Measurements from ENCODE around the gene AP4M1.

The AP4M1 gene

GRCh38 chr7:100107125-100107737 is 5.8 kb downstream of the AP4M1 start:
- Histone ChIP-seq H3K27ac (ENCODE audit: poor library complexity, severe bottlenecking) (no peak overlapping the region), H3K4me3 (ENCODE audit: severe bottlenecking) (no peak overlapping the region), H3K4me1 (ENCODE audit: insufficient read depth, poor library complexity, severe bottlenecking) (no peaks in the 10 kb centered on the region), H3K9me3 (ENCODE audit: severe bottlenecking) (no peaks in the 10 kb centered on the region), H3K27me3 (ENCODE audit: insufficient read depth, poor library complexity, severe bottlenecking) (no peaks in the 10 kb centered on the region), H3K36me3 (ENCODE audit: low read depth) (peaks cover 56% of the 10 kb centered on the region)
- ATAC-seq (ENCODE audit: low read depth) (no peak), DNase-seq (ENCODE audit: low spot score) (no peak)
- no peak for TF ChIP-seq CTCF (IDR thresholded peaks at IDR 0.05; ENCODE audit: poor library complexity, severe bottlenecking)

- ATAC-seq (ENCODE audit: low read depth) (no peak), DNase-seq (ENCODE audit: low spot score) (no peak)
- Histone ChIP-seq H3K9me3 (ENCODE audit: severe bottlenecking) (no peaks in the 10 kb centered on the region), H3K27ac (ENCODE audit: poor library complexity, severe bottlenecking) (no peak overlapping the region), H3K4me3 (ENCODE audit: severe bottlenecking) (no peak overlapping the region), H3K27me3 (ENCODE audit: insufficient read depth, poor library complexity, severe bottlenecking) (no peaks in the 10 kb centered on the region), H3K36me3 (ENCODE audit: low read depth) (peaks cover 63% of the 10 kb centered on the region), H3K4me1 (ENCODE audit: insufficient read depth, poor library complexity, severe bottlenecking) (no peaks in the 10 kb centered on the region)
- TF ChIP-seq CTCF (IDR thresholded peaks at IDR 0.05; ENCODE audit: poor library complexity, severe bottlenecking) = no peak
Measured at GRCh38 chr7:100107890-100108289, 6.4 kb downstream of the AP4M1 start.

GRCh38 chr7:100109521-100110163 is 8.2 kb downstream of the AP4M1 start:
- no peaks in the 10 kb centered on the region for H3K4me1 ChIP-seq (ENCODE audit: insufficient read depth, poor library complexity, severe bottlenecking)
- H3K9me3 ChIP-seq (ENCODE audit: severe bottlenecking) = no peaks in the 10 kb centered on the region
- peaks cover 74% of the 10 kb centered on the region for H3K36me3 ChIP-seq (ENCODE audit: low read depth)
- ATAC-seq (ENCODE audit: low read depth) (no peak), DNase-seq (ENCODE audit: low spot score) (no peak)
- no peak overlapping the region for H3K4me3 ChIP-seq (ENCODE audit: severe bottlenecking)
- no peak overlapping the region for H3K27ac ChIP-seq (ENCODE audit: poor library complexity, severe bottlenecking)
- no peaks in the 10 kb centered on the region for H3K27me3 ChIP-seq (ENCODE audit: insufficient read depth, poor library complexity, severe bottlenecking)
- no peak for TF ChIP-seq CTCF (IDR thresholded peaks at IDR 0.05; ENCODE audit: poor library complexity, severe bottlenecking)

- Histone ChIP-seq H3K36me3 (ENCODE audit: low read depth) (peaks cover 69% of the 10 kb centered on the region), H3K27ac (ENCODE audit: poor library complexity, severe bottlenecking) (no peak overlapping the region), H3K4me3 (ENCODE audit: severe bottlenecking) (no peak overlapping the region), H3K27me3 (ENCODE audit: insufficient read depth, poor library complexity, severe bottlenecking) (no peaks in the 10 kb centered on the region), H3K4me1 (ENCODE audit: insufficient read depth, poor library complexity, severe bottlenecking) (no peaks in the 10 kb centered on the region), H3K9me3 (ENCODE audit: severe bottlenecking) (no peaks in the 10 kb centered on the region)
- TF ChIP-seq CTCF (IDR thresholded peaks at IDR 0.05; ENCODE audit: poor library complexity, severe bottlenecking) = no peak
- DNase-seq (ENCODE audit: low spot score) (no peak), ATAC-seq (ENCODE audit: low read depth) (no peak)
Measured at GRCh38 chr7:100111156-100111555, 9.7 kb downstream of the AP4M1 start.

- Histone ChIP-seq H3K27ac (ENCODE audit: poor library complexity, severe bottlenecking) (no peak overlapping the region), H3K4me3 (ENCODE audit: severe bottlenecking) (no peak overlapping the region), H3K27me3 (ENCODE audit: insufficient read depth, poor library complexity, severe bottlenecking) (no peaks in the 10 kb centered on the region), H3K36me3 (ENCODE audit: low read depth) (peaks cover 65% of the 10 kb centered on the region), H3K4me1 (ENCODE audit: insufficient read depth, poor library complexity, severe bottlenecking) (no peaks in the 10 kb centered on the region), H3K9me3 (ENCODE audit: severe bottlenecking) (no peaks in the 10 kb centered on the region)
- ATAC-seq (ENCODE audit: low read depth) (no peak), DNase-seq (ENCODE audit: low spot score) (no peak)
- TF ChIP-seq CTCF (IDR thresholded peaks at IDR 0.05; ENCODE audit: poor library complexity, severe bottlenecking) = no peak
Measured at GRCh38 chr7:100111914-100112313, 10.5 kb downstream of the AP4M1 start.

Data from RWPE2 (cell line).